H9 (cell line): ENCODE data around the gene IGF1R. TPM values are rescaled to one million over a fixed set of nuclear protein-coding genes. Genes with fewer than 3 reads are reported as not detected.
A peak's percentile ranks its signal among the peaks of the same experiment; 100 is the strongest.

ENCODE experiments used
- DNase-seq: peaks from one replicate; pipeline ENCODE4 v3.0.0-alpha.2; 2017
- H2AFZ ChIP-seq: one replicate; pipeline ENCODE4 v1.6.1; 2013; ENCODE audit warnings: mild to moderate bottlenecking, low read length, control low read depth, moderate library complexity
- H2AK5ac ChIP-seq: 2 replicates; pipeline ENCODE4 v1.6.1; 2013; ENCODE audit warnings: low read length, control low read depth, mixed read lengths; ENCODE audit not compliant: insufficient read length
- H2BK120ac ChIP-seq: one replicate; pipeline ENCODE4 v1.6.1; 2013; ENCODE audit warnings: low read depth, mild to moderate bottlenecking, low read length, control low read depth, inconsistent platforms; ENCODE audit not compliant: poor library complexity, severe bottlenecking
- H2BK12ac ChIP-seq: 2 replicates; pipeline ENCODE4 v1.6.1; 2013; ENCODE audit warnings: low read length, control low read depth, mixed read lengths, low read depth; ENCODE audit not compliant: insufficient read length
- H2BK15ac ChIP-seq: 2 replicates; pipeline ENCODE4 v1.6.1; 2013; ENCODE audit warnings: low read depth, low read length, control low read depth
- H2BK20ac ChIP-seq: one replicate; pipeline ENCODE4 v1.6.1; 2013; ENCODE audit warnings: low read depth, mild to moderate bottlenecking, low read length, control low read depth, inconsistent platforms; ENCODE audit not compliant: poor library complexity, severe bottlenecking
- H2BK5ac ChIP-seq: 2 replicates; pipeline ENCODE4 v1.6.1; 2013; ENCODE audit warnings: low read length, control low read depth, mixed read lengths; ENCODE audit not compliant: insufficient read length
- H3K14ac ChIP-seq: 2 replicates; pipeline ENCODE4 v1.6.1; 2013; ENCODE audit warnings: low read length, control low read depth; ENCODE audit not compliant: insufficient read depth
- H3K18ac ChIP-seq: 2 replicates; pipeline ENCODE4 v1.6.1; 2013; ENCODE audit warnings: low read depth, mild to moderate bottlenecking, mixed read lengths, low read length, control low read depth; ENCODE audit not compliant: insufficient read length
- H3K23ac ChIP-seq: 2 replicates; pipeline ENCODE4 v1.6.1; 2013; ENCODE audit warnings: low read length, control low read depth, mixed read lengths, low read depth; ENCODE audit not compliant: insufficient read length
- H3K23me2 ChIP-seq: 2 replicates; pipeline ENCODE4 v1.6.1; 2013; ENCODE audit warnings: low read depth, mild to moderate bottlenecking, mixed read lengths, low read length, control low read depth; ENCODE audit not compliant: insufficient read length, poor library complexity, severe bottlenecking
- H3K27ac ChIP-seq: 2 replicates; pipeline ENCODE4 v1.5.1; 2013; ENCODE audit warnings: low read length, control low read depth, mixed read lengths, low read depth; ENCODE audit not compliant: insufficient read length
- H3K27me3 ChIP-seq: 2 replicates; pipeline ENCODE4 v1.6.1; 2013; ENCODE audit warnings: low read length, control low read depth, inconsistent platforms; ENCODE audit not compliant: insufficient read depth
- H3K4ac ChIP-seq: 2 replicates; pipeline ENCODE4 v1.6.1; 2013; ENCODE audit warnings: low read depth, mild to moderate bottlenecking, control low read depth, inconsistent platforms, low read length, moderate library complexity
- H3K4me1 ChIP-seq: 2 replicates; pipeline ENCODE4 v1.6.1; 2013; ENCODE audit warnings: low read length, control low read depth, inconsistent platforms; ENCODE audit not compliant: insufficient read depth
- H3K4me2 ChIP-seq: 2 replicates; pipeline ENCODE4 v1.6.1; 2013; ENCODE audit warnings: low read length, control low read depth, mixed read lengths; ENCODE audit not compliant: insufficient read length, insufficient read depth
- H3K56ac ChIP-seq: 2 replicates; pipeline ENCODE4 v1.6.1; 2013; ENCODE audit warnings: low read depth, mild to moderate bottlenecking, mixed read lengths, low read length, control low read depth; ENCODE audit not compliant: insufficient read length
- H3K79me1 ChIP-seq: 2 replicates; pipeline ENCODE4 v1.6.1; 2013; ENCODE audit warnings: low read depth, mild to moderate bottlenecking, moderate library complexity, low read length, control low read depth, inconsistent platforms; ENCODE audit not compliant: insufficient read depth, poor library complexity, severe bottlenecking
- H3K79me2 ChIP-seq: 2 replicates; pipeline ENCODE4 v1.6.1; 2013; ENCODE audit warnings: low read length, control low read depth, inconsistent platforms; ENCODE audit not compliant: insufficient read depth
- H3K9ac ChIP-seq: 2 replicates; pipeline ENCODE4 v1.6.1; 2013; ENCODE audit warnings: low read length, control low read depth, mixed read lengths; ENCODE audit not compliant: insufficient read length; ENCODE audit errors: extremely low read depth
- H3K9me3 ChIP-seq: one replicate; pipeline ENCODE4 v1.6.1; 2013; ENCODE audit warnings: low read depth, low read length, inconsistent platforms; ENCODE audit not compliant: control insufficient read depth
- H3T11ph ChIP-seq: one replicate; pipeline ENCODE4 v1.6.1; 2013; ENCODE audit warnings: mild to moderate bottlenecking, low read length, control low read depth, inconsistent platforms
- H4K20me1 ChIP-seq: one replicate; pipeline ENCODE4 v1.6.1; 2013; ENCODE audit not compliant: control insufficient read depth, insufficient read length, insufficient read depth
- H4K5ac ChIP-seq: 2 replicates; pipeline ENCODE4 v1.6.1; 2013; ENCODE audit warnings: low read depth, mild to moderate bottlenecking, mixed read lengths, low read length, control low read depth; ENCODE audit not compliant: insufficient read length
- H4K8ac ChIP-seq: replicated peaks from 2 replicates; pipeline ENCODE4 v1.6.1; 2013; ENCODE audit warnings: low read length, control low read depth, mixed read lengths, low read depth; ENCODE audit not compliant: insufficient read length
- H4K91ac ChIP-seq: 2 replicates; pipeline ENCODE4 v1.6.1; 2013; ENCODE audit warnings: low read depth, mild to moderate bottlenecking, moderate library complexity, mixed read lengths, low read length, control low read depth; ENCODE audit not compliant: insufficient read length
- H3K27ac Mint-ChIP-seq, 3 experiments: 2 replicates in 2 of 3; 3 replicates in 1 of 3; pipeline ENCODE4 v1.8.0; 2020 to 2021; ENCODE audit warnings: mixed read lengths in 3 of 3, mild to moderate bottlenecking in 1 of 3, moderate library complexity in 1 of 3
- H3K27me3 Mint-ChIP-seq: 2 replicates; pipeline ENCODE4 v1.8.0; 2021; ENCODE audit warnings: low read depth, mild to moderate bottlenecking, moderate library complexity, mixed read lengths
- H3K36me3 Mint-ChIP-seq, 3 experiments: 2 replicates in 2 of 3; 3 replicates in 1 of 3; pipeline ENCODE4 v1.8.0; 2020 to 2021; ENCODE audit warnings: low read depth in 3 of 3, mixed read lengths in 3 of 3; ENCODE audit not compliant: insufficient read depth in 1 of 3
- H3K4me1 Mint-ChIP-seq, 2 experiments: 2 replicates each; pipeline ENCODE4 v1.8.0; 2020; ENCODE audit warnings: mixed read lengths in 2 of 2
- H3K4me3 Mint-ChIP-seq, 2 experiments: 2 replicates in 1 of 2; 3 replicates in 1 of 2; pipeline ENCODE4 v1.8.0; 2020 to 2021; ENCODE audit warnings: mild to moderate bottlenecking in 2 of 2, mixed read lengths in 2 of 2, moderate library complexity in 1 of 2
- H3K9me3 Mint-ChIP-seq, 2 experiments: 2 replicates in 1 of 2; 3 replicates in 1 of 2; pipeline ENCODE4 v1.8.0; 2020; ENCODE audit warnings: mild to moderate bottlenecking in 2 of 2, mixed read lengths in 2 of 2, moderate library complexity in 1 of 2
- CTCF ChIP-seq: fragments of 200-600 bp; sonication (generic); conservative IDR thresholded peaks from 3 replicates; pipeline ENCODE4 v1.8.0; 2021; ENCODE audit warnings: antibody characterized with exemption, mild to moderate bottlenecking
- WGBS: extraction: QIAGEN DNeasy Blood & Tissue Kit; methylation state at CpG from one replicate; pipeline ENCODE4 v1.1.7; 2013; ENCODE audit warnings: missing lambda C conversion rate, low lambda C conversion rate, mixed read lengths; ENCODE audit not compliant: insufficient read length; ENCODE audit errors: extremely low coverage; 5-methylcytosine and 5-hydroxymethylcytosine counted together
- total RNA-seq: library from RNA; stranded (reverse); gene quantifications from 2 replicates; pipeline ENCODE4 v1.2.1, GENCODE V29; 2021

The IGF1R gene
- total RNA-seq, 1 experiment from 2014 or later, result 70.0 TPM

GRCh38 chr15:98713585-98714001 lies 65.3 kb downstream of the IGF1R start:
- no peak overlapping the region for H3K4me3 Mint-ChIP-seq
- Histone ChIP-seq H4K5ac (no peak overlapping the region), H2AFZ (no peak overlapping the region), H2BK20ac (no peak overlapping the region), H3K23me2 (no peaks in the 10 kb centered on the region), H4K8ac (no peak overlapping the region), H2AK5ac (no peak overlapping the region), H2BK5ac (no peak overlapping the region), H3K27ac (no peak overlapping the region), H3K14ac (no peak overlapping the region), H3K23ac (no peak overlapping the region), H3K56ac (no peak overlapping the region), H3K79me2 (peaks cover 84% of the 10 kb centered on the region; the same call in 1 of the 2 replicates), H2BK120ac (no peak overlapping the region), H4K20me1 (no peaks in the 10 kb centered on the region), H3K9me3 (no peaks in the 10 kb centered on the region), H3K4ac (no peak overlapping the region), H3K9ac (no peak overlapping the region), H3K18ac (no peak overlapping the region), H3K4me1 (peaks cover 36% of the 10 kb centered on the region; the same call in 1 of the 2 replicates), H3T11ph (no peak overlapping the region), H3K27me3 (no peaks in the 10 kb centered on the region; the same call in 1 of the 2 replicates), H2BK12ac (no peak overlapping the region), H3K4me2 (no peak overlapping the region), H2BK15ac (no peak overlapping the region), H3K79me1 (peaks cover 19% of the 10 kb centered on the region), H4K91ac (no peak overlapping the region)
- H3K4me1 Mint-ChIP-seq, result peaks cover 75 to 78% of the 10 kb centered on the region in 2 experiments
- no peak for TF ChIP-seq CTCF
- H3K9me3 Mint-ChIP-seq, result peaks cover 5% of the 10 kb centered on the region in 2 experiments; a peak in 3 of 5 replicates
- DNase-seq, result no peak
- no peaks in the 10 kb centered on the region for H3K27me3 Mint-ChIP-seq
- H3K27ac Mint-ChIP-seq, result peak overlapping the region; percentile 49 to 84 (median 83)
- WGBS, result no CpG with 5 or more reads among the region's 3 CpGs
- peaks cover 19 to 27% (median 22%) of the 10 kb centered on the region in 3 experiments for H3K36me3 Mint-ChIP-seq
